GM18505 (cell line): ENCODE measurements around the gene GADD45GIP1.

Experiments
- ATAC-seq: cut with Tn5 transposase; IDR thresholded peaks from one replicate; pipeline ENCODE4 v1.9.1; 2021; ENCODE audit not compliant: unreplicated experiment
- POLR2A ChIP-seq: IDR thresholded peaks from 4 replicates; pipeline ENCODE4 v1.6.1; 2011; ENCODE audit warnings: borderline replicate concordance; ENCODE audit not compliant: insufficient read depth, insufficient read length; ENCODE audit errors: extremely low read depth

The GADD45GIP1 gene

GRCh38 chr19:12956446-12957388, at the start of gene GADD45GIP1:
TSS of gene GADD45GIP1 (minus strand) at chr19:12957223. CDS start at chr19:12957212, 11 bp downstream.
- ATAC-seq = no peak
- peak; percentile 93 for TF ChIP-seq POLR2A

- no peak for ATAC-seq
These were observed 48.9 kb upstream of the GADD45GIP1 start for GRCh38 chr19:13005861-13006370.

DNA sequence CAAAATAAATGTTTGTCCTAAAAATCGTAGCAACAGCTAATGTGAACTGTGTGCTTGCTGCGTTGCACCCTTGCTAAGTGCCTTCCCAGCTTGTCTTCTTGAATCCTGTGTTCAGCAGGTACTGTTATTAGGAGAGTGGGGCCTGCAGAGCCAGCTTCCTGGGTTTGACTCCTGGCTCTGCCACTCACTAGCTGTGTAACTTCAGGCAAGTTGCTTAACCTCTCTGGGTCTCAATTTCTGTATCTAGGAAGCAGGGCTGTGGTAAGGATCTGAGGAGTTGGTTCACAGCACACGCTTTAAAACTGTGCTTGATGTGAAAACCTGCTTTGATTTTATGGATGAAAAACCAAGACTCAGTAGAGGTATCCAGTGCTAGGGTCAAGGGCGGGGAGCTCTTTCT, 48.2 kb upstream of the GADD45GIP1 start:
- no peak for TF ChIP-seq POLR2A
- ATAC-seq = no peak

More at GRCh38 chr19:13005861-13006370, 48.9 kb upstream of the GADD45GIP1 start:
- no peak for TF ChIP-seq POLR2A

DNA sequence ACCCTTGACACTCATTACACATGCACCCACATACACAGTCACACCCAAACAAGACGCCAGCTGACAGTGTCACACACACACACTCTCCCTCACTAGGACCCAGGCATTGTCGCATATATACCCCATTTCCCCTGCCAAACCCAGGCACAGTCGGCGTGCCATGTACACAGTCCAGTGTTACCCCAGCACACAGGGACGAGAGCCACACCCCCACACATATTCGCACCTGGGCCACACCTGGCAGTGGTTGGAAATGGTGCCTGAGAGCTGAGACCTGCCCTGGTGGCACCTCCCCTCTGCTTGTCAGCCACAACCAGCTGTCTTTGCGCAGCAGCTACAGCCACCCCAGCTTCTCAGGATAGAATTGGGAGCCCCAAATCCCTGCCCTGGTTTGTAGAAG, 47.2 kb upstream of the GADD45GIP1 start:
- no peak for TF ChIP-seq POLR2A
- ATAC-seq = no peak

DNA sequence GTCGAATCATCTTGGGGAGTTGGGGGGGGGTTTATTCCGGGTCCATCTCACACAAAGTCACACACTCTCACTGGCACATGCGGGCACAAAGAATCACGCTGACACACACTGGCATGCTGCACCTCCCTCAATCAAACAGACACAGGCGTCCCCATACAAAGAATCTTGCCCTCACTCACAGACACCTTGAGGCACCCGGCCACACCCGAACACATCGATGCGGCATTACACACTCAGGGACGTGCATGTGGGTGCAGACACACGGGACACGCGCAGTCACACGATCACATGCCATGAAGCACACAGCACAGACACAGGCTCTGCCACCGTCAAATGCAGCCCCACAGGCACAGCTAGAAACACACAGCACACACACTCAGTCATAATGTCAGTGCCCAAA, 46.1 kb upstream of the GADD45GIP1 start:
- ATAC-seq = no peak
- TF ChIP-seq POLR2A = no peak

GRCh38 chr19:13002166-13002898, 45.3 kb upstream of the GADD45GIP1 start:
- no peak for ATAC-seq
- TF ChIP-seq POLR2A = no peak

- ATAC-seq = no peak
- TF ChIP-seq POLR2A = no peak
These were observed 44.6 kb upstream of the GADD45GIP1 start for GRCh38 chr19:13001502-13002165.

DNA sequence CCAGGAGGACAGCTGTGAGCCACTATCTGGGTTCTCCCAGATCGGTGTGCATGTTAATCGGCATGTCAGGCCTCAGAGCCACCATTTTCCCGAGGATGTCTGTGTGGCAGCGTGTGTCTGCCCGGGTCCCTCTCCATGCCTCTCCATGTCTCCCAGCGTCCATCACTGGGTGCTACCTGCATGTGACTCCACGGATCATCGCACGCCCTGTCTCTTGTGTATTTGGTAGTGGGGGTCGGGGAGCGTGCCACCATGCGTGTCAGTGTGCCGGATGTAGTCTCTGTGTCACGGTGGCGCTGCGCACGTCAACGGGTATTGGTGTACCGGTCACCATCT, 44.1 kb upstream of the GADD45GIP1 start:
- ATAC-seq = no peak
- TF ChIP-seq POLR2A = no peak

DNA sequence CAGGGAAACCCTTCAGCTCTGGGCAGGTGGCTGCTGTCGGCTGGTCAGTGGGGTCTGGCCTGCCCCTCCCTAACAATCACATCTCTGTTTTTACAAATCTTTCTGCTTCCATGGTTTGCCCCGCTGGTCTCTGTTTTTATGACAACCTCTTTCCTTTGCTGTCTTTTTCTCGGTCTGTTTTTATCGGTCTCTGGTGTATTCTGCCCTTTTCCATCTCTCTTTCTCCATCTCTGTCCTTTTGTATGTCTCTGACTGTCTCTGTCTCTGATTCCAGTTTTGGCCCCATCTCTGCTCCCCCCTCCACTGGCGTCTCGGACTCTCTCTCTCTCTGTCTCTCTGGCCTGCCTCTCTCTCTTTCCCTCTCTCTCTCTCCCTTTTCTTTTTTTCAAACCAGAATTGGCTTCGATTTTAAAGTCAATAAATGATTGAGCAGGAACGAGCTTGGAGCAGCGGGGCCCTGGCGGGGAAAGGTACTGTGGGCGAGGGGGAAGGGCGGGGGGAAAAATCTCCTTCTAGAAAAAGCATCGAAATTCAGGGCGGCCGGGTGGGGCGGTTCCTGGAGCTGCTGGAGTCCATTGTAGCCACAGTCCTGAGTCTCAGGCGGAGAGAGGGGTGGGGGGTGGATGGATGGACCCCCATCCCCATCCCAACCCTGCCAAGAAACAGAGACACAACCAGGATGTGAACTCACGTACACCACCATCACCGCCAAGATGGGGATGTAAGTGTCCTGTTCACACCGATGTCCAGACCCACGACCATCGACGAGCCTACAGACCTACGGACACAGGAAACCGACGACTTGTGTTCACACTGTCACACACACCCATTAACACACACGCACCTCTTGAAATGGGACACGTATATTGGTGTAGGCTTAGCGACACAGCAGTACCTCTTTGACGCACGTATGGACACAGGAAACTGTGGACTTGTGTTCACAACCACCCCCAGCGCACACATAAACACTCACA, 41.2 kb upstream of the GADD45GIP1 start:
- ATAC-seq = no peak

DNA sequence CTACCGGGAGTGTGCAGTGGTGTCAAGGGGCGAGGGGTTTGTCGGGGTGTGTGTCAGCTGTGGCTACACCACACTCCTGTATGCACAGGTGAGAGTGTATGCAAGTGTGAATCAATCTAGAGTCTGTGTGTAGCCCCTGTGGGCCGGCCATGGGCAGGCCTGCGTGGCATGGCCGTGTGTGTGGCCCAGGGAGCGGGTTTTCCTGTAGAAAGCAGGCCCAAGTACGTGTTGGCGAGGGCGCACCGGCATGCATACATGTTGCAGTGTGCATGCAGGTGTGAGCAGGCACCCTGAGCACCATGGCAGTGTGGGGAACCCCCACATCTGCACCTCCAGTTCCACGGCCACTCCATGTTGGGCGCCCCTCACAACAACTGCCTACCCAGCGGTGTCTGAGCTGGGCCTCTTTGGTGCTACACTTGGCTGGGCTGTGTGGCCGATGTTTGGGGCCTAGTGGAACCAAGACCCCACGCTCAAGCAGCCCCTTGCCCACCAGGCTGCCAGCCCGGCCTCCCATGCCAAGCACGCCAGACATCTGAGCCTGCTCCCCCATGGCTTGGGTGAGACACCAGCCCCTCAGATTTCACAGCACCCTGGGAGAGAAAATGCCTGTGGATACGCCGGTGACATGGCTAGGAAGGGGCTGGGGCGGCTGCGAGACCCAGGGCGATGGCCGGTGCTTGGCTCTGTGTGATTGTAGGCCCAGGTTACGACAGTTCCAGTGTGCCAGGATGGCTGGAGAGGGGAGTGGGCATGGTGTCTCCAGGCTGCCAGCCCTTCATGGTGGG, 40.4 kb upstream of the GADD45GIP1 start:
- ATAC-seq = no peak

More for the DNA sequence above, 41.2 kb upstream of the GADD45GIP1 start:
- no peak for TF ChIP-seq POLR2A

DNA sequence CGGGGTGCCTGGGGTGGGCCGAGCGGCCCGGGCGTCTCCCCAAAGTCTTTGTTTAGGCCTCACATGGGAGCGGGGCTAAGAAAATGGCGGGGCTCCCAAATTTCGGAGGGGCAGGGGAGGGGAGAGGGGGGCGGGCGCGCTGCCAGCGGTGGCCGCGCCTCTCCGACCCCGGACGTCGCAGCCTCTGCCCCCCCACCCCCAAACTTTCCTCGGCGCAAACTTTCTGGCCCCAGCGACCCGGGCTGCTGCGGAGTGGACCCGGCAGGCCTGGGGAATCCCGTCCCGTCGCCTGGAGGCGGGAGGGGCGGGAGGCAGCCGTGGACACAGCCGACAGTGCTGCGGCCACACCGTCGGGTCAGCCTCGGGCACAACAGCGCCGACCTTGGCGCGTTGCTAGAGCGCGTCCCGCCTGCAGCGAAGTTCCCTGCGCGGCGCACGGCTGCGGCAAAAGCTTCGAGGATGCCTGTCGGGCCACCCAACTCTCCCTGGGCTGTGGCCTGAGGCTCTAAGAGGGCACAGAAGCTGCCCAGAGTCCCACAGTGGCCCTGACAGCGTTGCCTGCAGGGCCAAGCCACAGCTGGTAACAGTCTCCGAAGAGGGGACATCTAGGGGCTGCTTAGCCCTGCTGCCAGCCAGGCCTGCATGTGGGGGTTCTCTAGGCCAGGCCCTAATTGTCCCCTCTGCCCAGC, 39.5 kb upstream of the GADD45GIP1 start:
- ATAC-seq = no peak

More for the DNA sequence above, 40.4 kb upstream of the GADD45GIP1 start:
- no peak for TF ChIP-seq POLR2A

More for the DNA sequence above, 39.5 kb upstream of the GADD45GIP1 start:
- TF ChIP-seq POLR2A = no peak
